Stimulated activated naive CD4-positive, alpha-beta T cell treated with Interleukin-2 at 50 U/mL for 16 hours (primary cell): ENCODE results near the gene PTPRF.

ENCODE experiments used
- DNase-seq: peaks from one replicate; lab custom pipeline; 2025; lab: John Stamatoyannopoulos, UW

The PTPRF gene

GRCh38 chr1:43669878-43670277, 139.2 kb downstream of the PTPRF start:
- DNase-seq = no peak

- no peak for DNase-seq
Observed at GRCh38 chr1:43671193-43671592, 140.5 kb downstream of the PTPRF start.

GRCh38 chr1:43671626-43672330, 141.1 kb downstream of the PTPRF start:
- no peak for DNase-seq

DNA sequence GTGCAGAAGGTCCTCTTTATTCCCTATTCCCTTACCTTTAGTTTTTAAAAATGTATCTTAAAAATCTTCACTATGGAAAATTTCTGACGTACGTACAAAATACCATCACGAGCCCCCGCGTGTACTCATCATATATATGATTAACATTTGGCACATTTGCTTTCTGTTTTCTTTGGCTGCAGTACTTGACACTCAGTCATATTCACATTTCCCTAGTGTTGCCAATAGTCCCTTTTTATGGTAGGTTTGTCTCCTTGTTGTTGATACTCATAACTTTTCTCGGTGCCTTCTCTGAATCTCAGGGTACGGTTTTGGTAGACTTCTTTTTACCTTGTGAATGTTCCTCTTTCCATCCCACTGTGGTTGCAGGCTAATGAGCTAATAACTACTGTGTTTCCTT, 142.6 kb downstream of the PTPRF start:
- DNase-seq = no peak
